Activated naive CD8-positive, alpha-beta T cell treated with anti-CD3 and anti-CD28 coated beads for 36 hours (primary cell): Measurements from ENCODE around the gene ARHGEF1. TPM values are rescaled to one million over a fixed set of nuclear protein-coding genes. Genes with fewer than 3 reads are reported as not detected.
"Not testable (repeated sequence)": the region's sequence is repeated elsewhere in the genome, so short reads cannot be mapped to it uniquely, and the experiment has no call there.

Source experiments
- DNase-seq: peaks from one replicate; pipeline ENCODE4 v3.0.0; 2021
- H3K27ac Mint-ChIP-seq: one replicate; pipeline ENCODE4 v1.8.0; 2022; ENCODE audit warnings: mild to moderate bottlenecking, moderate library complexity, mixed read lengths
- H3K27me3 Mint-ChIP-seq: one replicate; pipeline ENCODE4 v1.8.0; 2022; ENCODE audit warnings: mild to moderate bottlenecking, mixed read lengths
- H3K36me3 Mint-ChIP-seq: one replicate; pipeline ENCODE4 v1.8.0; 2021; ENCODE audit warnings: mild to moderate bottlenecking, mixed read lengths
- H3K4me1 Mint-ChIP-seq: one replicate; pipeline ENCODE4 v1.8.0; 2021; ENCODE audit warnings: mixed read lengths
- H3K4me3 Mint-ChIP-seq: one replicate; pipeline ENCODE4 v1.8.0; 2022; ENCODE audit warnings: mild to moderate bottlenecking, moderate library complexity, mixed read lengths
- H3K9me3 Mint-ChIP-seq: one replicate; pipeline ENCODE4 v1.8.0; 2022; ENCODE audit warnings: mixed read lengths
- total RNA-seq, 2 experiments: library from RNA; stranded (reverse); gene quantifications; one replicate each; pipeline ENCODE4 v1.2.3, GENCODE V29; 2021

The ARHGEF1 gene
- total RNA-seq, 2 experiments from 2014 or later = 285 to 295 TPM

DNA sequence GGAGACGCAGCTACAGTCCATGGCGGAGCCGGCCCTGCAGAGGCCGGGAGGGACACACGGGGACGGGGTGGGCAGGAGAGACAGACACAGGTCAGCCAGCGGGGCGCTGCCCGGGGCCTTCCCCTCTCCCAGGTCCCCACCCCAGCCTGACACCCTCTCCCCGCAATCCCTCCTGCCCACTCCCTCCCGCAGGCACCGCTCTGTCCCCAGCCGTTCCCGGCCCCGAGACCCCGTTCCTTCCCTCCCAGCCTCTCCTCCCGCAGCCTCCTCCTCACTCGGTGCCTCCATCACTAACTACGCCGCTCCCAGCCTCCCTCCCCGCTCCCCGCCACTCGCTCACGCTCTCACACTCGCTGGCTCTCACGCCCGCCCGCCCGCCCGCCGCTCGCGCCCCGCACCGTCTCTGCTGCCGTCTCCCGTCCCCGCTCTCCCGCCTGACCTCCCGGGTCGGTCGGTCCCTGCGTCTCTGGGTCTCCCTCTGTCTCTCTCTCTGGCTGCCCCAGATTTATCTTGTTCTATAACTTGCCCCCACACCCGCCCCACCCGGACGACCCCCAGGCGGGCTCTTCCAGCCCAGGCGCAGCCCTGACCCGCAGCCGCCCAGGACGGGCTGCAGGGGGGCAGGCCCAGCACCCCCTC, 30.0 kb downstream of the ARHGEF1 start:
- H3K4me3 Mint-ChIP-seq = no peak overlapping the region
- H3K9me3 Mint-ChIP-seq = no peaks in the 10 kb centered on the region
- no peaks in the 10 kb centered on the region for H3K36me3 Mint-ChIP-seq
- H3K27ac Mint-ChIP-seq = no peak overlapping the region
- H3K27me3 Mint-ChIP-seq = peaks cover 28% of the 10 kb centered on the region
- no peak for DNase-seq
- H3K4me1 Mint-ChIP-seq = peaks cover 21% of the 10 kb centered on the region

DNA sequence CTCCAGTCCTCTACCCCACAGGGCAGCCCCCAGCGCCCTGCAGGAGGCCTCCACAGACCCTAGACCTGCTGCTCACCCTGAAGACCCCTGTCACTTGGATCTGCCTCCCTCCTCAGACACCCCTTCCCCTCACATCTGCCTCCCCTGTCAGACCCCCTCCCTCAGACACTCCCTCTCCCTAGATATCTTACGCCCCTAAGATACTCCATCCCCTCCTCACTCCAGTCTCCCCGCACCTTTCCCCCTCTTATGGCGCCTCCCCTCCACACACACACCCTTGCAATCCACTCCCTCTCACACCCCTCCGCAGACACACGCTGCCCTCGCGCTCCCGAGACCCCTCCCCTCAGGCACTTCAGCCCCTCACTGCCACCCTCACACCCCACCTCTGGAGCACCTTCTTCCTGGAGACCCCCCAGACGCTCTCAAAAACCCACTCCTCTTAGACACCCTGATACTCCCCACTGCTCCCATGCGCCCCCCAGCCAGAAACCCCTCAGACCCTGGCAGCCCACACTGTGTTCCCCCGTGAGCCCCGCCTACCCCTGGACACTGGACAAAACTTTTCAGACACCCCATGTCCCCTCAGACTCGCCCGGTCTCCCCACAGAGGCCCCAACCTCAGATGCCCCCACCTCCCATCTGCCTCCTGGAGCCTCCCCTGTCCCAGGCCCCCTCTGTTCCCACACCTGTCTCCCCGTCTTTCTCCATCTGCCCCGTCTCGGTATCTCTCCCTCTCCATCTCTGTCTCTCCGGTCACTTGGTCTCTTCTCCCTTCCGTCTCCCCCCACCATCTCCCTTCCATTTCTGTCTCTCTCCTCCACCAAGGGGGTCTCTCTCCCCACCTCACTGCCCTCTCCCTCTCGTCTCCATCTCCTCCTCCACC, 30.8 kb downstream of the ARHGEF1 start:
- DNase-seq = no peak
- Mint-ChIP-seq H3K4me3 (no peak overlapping the region), H3K36me3 (no peaks in the 10 kb centered on the region), H3K27ac (no peak overlapping the region), H3K27me3 (peaks cover 28% of the 10 kb centered on the region), H3K9me3 (no peaks in the 10 kb centered on the region), H3K4me1 (peaks cover 21% of the 10 kb centered on the region)

DNA sequence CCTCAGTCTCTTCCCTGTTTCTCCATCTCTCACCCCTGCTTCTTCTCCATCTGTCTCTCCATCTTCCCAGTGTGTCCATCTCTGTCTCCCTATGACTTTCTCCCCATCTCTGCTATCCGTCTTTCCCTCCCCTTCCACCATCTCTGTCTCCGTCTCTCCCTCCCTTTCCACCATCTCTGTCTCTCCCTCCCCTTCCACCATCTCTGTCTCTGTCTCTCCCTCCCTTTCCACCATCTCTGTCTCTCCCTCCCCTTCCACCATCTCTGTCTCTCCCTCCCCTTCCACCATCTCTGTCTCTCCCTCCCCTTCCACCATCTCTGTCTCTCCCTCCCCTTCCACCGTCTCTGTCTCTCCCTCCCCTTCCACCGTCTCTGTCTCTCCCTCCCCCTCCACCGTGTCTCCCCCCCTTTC, 31.4 kb downstream of the ARHGEF1 start:
- H3K36me3 Mint-ChIP-seq, H3K4me3 Mint-ChIP-seq, H3K9me3 Mint-ChIP-seq, DNase-seq, H3K27ac Mint-ChIP-seq: not testable (repeated sequence)
- peaks cover 28% of the 10 kb centered on the region for H3K27me3 Mint-ChIP-seq
- H3K4me1 Mint-ChIP-seq = peaks cover 21% of the 10 kb centered on the region

DNA sequence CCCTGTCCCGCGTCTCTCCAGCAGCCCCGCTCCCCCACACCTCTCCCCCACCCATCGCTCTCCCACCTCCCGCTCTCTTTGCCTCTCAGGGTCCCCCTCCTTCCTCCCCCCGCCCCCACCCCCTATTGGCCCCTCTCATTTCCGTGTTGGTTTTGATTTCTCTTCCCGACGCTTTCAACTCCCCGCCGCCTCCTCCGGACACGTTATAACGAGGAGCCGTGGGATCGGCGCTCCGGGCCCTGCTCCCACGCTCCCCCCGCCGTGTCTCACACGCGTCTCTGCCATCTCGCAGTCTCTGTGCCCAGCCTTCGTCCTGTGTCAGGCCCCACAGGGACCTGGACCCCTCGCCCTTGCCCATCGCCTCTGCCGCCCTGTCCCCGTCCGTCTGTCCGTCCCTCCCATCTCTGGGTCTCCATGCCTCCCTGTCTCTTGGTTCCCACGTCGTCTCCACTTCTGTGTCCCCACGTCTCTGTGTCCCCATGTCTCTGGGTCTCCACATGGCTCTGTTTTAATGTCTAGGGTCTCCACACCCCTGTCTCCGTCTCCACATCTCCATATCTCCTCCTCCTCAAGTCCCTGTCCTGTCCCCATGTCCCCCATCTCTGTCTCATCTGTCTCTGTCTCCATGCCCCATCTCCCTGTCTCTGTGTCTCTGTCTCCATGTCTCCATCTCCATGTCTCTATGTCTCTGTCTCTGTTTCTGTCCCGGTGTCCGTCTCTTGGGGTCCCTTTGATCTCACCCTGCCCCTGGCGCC, 32.2 kb downstream of the ARHGEF1 start:
- peaks cover 28% of the 10 kb centered on the region for H3K27me3 Mint-ChIP-seq
- H3K27ac Mint-ChIP-seq = no peak overlapping the region
- peaks cover 21% of the 10 kb centered on the region for H3K4me1 Mint-ChIP-seq
- no peaks in the 10 kb centered on the region for H3K9me3 Mint-ChIP-seq
- DNase-seq = no peak
- H3K36me3 Mint-ChIP-seq = no peaks in the 10 kb centered on the region
- no peak overlapping the region for H3K4me3 Mint-ChIP-seq

DNA sequence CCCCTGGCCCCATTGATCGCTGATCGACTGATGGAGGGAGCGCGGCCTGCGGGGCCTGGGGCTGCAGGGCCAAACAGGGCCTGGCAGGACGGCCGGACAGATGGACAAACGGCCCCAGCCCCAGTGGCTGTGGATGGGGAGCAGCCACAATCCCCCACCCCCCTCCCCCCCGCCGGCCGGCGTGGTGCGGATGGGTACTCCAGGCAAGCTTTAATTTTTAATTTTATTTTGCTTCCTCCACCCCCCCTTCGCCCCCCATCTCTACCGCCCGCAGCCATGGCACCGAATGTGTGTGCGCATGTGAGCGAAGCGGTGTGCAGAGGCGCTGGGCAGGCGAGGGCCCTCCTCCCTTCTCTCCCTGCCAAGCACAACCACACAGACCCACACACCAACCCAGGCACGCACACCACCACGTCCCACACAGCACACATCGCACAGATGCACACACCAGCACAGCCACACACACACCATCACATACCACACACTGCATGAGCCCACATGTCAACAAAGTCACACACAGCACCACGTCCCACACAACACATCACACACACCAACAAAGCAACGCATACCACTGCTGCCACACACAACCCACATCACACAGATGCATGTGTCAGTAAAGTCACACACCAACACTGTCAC, 32.9 kb downstream of the ARHGEF1 start:
- peaks cover 28% of the 10 kb centered on the region for H3K27me3 Mint-ChIP-seq
- no peaks in the 10 kb centered on the region for H3K9me3 Mint-ChIP-seq
- peaks cover 16% of the 10 kb centered on the region for H3K4me1 Mint-ChIP-seq
- no peak overlapping the region for H3K4me3 Mint-ChIP-seq
- no peak overlapping the region for H3K27ac Mint-ChIP-seq
- H3K36me3 Mint-ChIP-seq = no peaks in the 10 kb centered on the region
- no peak for DNase-seq

DNA sequence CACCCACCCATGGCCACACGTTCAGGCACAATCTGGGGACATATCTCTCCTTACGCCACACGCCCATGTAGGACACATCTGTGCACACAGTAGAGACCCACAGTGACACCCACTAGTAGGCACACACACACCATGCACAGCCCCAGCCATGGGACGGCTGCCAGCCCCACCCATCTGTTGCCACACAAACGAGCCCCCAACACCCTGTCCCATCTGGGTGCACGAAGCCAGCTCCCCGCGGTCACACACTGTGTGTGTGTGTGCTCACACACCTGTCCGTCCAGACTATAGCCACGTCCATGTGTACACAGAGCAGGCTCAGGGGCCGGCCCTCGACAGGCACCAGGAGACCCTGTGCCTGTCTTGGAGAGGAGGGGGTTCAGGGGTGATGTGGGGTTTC, 34.7 kb downstream of the ARHGEF1 start:
- peaks cover 13% of the 10 kb centered on the region for H3K4me1 Mint-ChIP-seq
- DNase-seq = no peak
- no peak overlapping the region for H3K4me3 Mint-ChIP-seq
- H3K27ac Mint-ChIP-seq = no peak overlapping the region
- H3K36me3 Mint-ChIP-seq = no peaks in the 10 kb centered on the region
- peaks cover 25% of the 10 kb centered on the region for H3K27me3 Mint-ChIP-seq
- H3K9me3 Mint-ChIP-seq = no peaks in the 10 kb centered on the region

DNA sequence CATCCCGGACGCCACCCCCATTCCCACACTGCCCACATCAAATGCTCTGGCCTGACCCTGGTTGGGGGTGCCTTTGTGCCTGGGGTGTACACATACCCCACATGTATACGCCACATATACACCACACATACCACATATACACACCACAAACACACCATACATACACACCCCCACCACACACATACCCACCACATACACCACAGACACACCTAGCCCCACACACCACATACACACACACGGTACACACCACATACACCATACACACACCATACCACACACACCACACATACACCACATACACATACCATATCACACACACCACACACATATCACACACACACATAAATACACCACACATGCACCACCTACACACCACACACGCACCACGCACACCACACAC, 35.1 kb downstream of the ARHGEF1 start:
- DNase-seq = no peak
- Mint-ChIP-seq H3K4me3 (no peak overlapping the region), H3K27ac (no peak overlapping the region), H3K27me3 (peaks cover 22% of the 10 kb centered on the region), H3K36me3 (no peaks in the 10 kb centered on the region), H3K4me1 (peaks cover 14% of the 10 kb centered on the region), H3K9me3 (no peaks in the 10 kb centered on the region)

DNA sequence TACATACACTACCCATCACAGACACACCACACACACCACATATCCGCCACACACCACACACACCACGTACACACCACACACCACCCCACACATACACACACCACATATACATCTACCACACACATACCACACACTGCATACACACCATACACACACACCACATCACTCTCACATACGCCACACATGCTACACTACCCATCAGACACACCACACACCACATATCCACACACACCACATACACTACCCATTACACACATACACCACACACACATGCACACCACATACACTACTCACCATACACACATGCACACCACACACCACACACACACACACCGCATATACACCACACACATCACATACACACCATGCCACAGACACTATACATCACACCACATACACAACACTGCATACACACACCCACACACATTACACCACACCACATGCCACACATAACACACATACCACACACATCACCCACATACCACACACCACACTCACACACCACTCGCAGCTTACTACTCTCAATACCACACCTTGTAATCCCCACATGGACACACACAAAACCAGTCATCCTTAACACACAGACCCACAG, 35.8 kb downstream of the ARHGEF1 start:
- H3K4me1 Mint-ChIP-seq = peaks cover 18% of the 10 kb centered on the region
- peaks cover 17% of the 10 kb centered on the region for H3K27me3 Mint-ChIP-seq
- no peak overlapping the region for H3K4me3 Mint-ChIP-seq
- no peaks in the 10 kb centered on the region for H3K9me3 Mint-ChIP-seq
- no peak for DNase-seq
- peaks cover 2% of the 10 kb centered on the region for H3K36me3 Mint-ChIP-seq
- no peak overlapping the region for H3K27ac Mint-ChIP-seq

DNA sequence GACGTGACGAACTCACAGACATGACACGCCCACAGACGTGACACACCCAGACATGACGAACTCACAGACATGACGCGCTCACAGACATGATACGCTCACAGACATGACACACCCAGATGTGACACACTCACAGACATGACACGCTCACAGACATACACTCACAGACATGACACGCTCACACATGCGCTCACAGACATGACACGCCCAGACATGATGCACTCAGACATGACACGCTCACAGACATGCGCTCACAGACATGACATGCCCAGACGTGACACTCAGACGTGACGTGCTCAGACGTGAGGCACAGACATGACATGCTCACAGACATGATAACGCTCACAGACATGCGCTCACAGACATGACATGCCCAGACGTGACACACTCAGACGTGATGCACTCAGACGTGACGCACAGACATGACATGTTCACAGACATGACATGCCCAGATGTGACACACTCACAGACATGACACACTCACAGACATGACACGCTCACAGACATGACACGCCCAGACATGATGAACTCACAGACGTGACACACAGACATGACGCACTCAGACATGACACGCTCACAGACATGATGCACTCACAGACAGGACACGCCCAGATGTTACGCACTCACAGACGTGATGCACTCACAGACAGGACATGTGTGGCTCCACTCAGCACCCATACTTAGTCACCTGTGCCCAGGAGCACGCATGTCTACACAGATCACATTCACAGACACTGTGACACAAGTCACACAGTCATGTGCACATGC, 37.1 kb downstream of the ARHGEF1 start:
- H3K27me3 Mint-ChIP-seq = peaks cover 9% of the 10 kb centered on the region
- H3K27ac Mint-ChIP-seq = no peak overlapping the region
- H3K9me3 Mint-ChIP-seq = no peaks in the 10 kb centered on the region
- no peak for DNase-seq
- no peak overlapping the region for H3K4me3 Mint-ChIP-seq
- peaks cover 14% of the 10 kb centered on the region for H3K4me1 Mint-ChIP-seq
- peaks cover 2% of the 10 kb centered on the region for H3K36me3 Mint-ChIP-seq

DNA sequence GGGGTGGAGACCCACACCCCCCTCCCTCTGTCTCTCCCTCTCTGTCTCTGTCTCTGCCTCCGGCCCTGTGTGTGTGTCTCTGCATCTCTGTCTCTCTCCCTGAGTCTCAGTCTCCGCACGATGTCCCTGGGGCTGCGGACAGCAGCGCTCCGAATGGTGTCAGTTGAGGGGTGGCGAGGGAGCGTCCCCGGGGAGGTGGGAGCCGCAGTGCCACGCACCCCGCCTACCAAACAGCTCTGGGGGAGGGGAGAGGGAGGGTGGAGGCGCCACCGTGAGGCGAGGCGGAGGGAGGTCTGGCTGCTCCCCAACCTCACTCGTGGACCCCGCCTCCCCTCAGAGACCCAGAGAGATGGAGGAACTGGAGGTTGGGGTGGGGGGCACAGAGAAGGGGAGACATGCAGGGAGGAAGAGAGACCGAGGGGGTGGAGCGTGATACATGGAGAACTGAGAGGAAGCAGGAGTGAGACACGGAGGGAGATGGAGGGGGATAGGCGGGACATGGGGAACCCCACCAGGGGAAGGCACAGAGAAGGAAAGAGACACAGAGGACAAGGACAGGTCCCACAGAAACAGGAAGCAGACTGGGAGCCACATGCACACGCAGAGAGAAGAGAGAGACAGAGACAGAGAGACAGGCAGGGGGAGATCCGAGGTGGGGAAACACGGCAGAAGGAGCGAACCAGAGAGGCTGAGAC, 38.0 kb downstream of the ARHGEF1 start:
- peak overlapping the region; percentile 3 for H3K27ac Mint-ChIP-seq
- H3K4me3 Mint-ChIP-seq = no peak overlapping the region
- no peaks in the 10 kb centered on the region for H3K9me3 Mint-ChIP-seq
- H3K4me1 Mint-ChIP-seq = peaks cover 14% of the 10 kb centered on the region
- DNase-seq = no peak
- peaks cover 9% of the 10 kb centered on the region for H3K27me3 Mint-ChIP-seq
- H3K36me3 Mint-ChIP-seq = peaks cover 2% of the 10 kb centered on the region

DNA sequence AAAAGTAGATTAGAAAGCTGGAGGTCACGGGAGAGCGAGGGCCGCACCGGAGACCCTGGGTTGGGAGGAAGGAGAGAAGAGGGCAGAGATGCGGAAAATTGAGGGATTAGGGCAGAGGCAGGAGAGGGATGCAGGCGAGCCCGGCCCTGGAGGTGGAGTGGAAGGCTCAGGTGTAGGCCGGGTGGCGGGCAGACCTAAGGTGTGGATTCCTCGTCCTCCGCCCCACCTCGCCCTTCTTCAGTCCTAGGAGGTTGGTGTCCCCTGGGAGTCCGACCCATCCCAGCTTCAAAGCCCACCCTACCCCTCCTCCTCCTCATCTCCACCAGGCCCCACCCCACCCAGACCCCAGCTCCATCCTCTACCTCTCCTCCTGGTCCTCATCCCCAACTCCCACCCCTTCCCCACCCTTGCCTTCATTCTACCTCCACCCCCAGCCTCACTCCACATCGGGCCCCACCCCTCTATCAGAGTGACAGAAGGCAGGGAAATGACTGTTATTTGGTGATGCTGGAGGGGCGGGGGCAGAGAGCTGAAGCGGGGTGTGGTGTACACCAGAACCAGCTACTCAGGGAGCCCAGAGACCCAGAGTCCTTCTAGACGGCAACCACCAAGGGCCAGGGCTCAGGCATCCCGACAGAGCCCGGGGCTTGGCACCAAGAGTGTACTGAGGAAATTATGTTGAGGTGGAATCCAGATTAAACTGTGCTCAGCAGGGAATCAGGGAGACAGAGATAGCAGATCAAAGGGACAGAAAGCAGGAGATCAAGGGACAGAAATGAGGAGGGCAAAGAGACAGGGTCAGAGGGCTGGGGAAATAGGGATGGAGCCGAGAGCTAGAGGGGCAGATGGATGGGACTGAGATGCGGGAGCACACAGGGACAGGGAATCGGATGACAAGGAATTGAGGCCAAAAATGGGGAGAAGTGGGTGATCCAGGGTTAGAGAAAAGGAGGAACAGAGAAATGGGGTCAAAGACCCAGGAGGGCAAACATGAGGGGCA, 38.9 kb downstream of the ARHGEF1 start:
- H3K9me3 Mint-ChIP-seq = no peaks in the 10 kb centered on the region
- H3K36me3 Mint-ChIP-seq = peaks cover 2% of the 10 kb centered on the region
- peaks cover 14% of the 10 kb centered on the region for H3K4me1 Mint-ChIP-seq
- no peak for DNase-seq
- H3K27ac Mint-ChIP-seq = peak overlapping the region; percentile 3
- H3K27me3 Mint-ChIP-seq = peaks cover 9% of the 10 kb centered on the region
- no peak overlapping the region for H3K4me3 Mint-ChIP-seq

DNA sequence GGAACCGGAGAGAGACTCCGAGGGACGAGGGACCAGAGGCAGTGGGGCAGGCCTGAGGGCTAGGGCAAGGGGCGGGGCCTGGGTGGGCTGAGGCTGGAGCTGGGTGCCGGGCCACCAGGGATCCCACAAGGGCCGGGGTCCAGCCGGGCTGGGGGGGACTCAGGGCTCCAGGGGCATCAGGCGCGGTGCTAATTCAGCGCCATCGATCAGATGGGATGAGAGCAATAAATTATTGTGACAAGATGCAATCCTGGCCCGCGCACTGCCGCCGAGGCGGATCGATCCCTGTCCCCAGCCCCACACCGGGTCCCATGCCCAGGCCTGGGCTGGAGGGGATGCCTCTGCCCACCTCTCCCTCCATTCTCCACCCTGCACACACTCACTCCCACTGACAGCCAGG, 39.6 kb downstream of the ARHGEF1 start:
- Mint-ChIP-seq H3K27me3 (peaks cover 9% of the 10 kb centered on the region), H3K9me3 (no peaks in the 10 kb centered on the region), H3K27ac (no peak overlapping the region), H3K4me1 (peaks cover 14% of the 10 kb centered on the region), H3K36me3 (peaks cover 2% of the 10 kb centered on the region), H3K4me3 (no peak overlapping the region)
- DNase-seq = no peak
